Measurements from ENCODE around the gene STKLD1.

The STKLD1 gene

DNA sequence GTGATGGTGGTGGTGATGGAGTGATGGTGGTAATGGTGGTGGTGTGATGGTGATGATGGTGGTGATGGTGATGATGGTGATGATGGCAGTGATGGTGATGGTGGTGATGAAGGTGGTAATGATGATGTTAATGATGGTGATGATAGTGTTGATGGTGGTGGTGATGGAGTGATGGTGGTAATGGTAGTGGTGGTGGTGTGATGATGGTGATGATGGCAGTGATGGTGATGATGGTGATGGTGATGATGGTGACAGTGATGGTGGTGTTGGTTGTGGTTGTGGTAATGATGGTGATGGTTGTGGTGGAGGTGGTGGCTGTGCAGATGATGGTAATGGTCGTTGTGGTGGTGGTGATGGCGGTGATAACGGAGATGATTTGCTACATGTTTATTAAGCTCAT lies 7.3 kb downstream of the STKLD1 start:
- no peaks in the 10 kb centered on the region for H4K20me1 ChIP-seq (ENCODE audit: insufficient read depth, low read length)
- H3K4me2 ChIP-seq (ENCODE audit: low read depth, low read length): no peak overlapping the region

DNA sequence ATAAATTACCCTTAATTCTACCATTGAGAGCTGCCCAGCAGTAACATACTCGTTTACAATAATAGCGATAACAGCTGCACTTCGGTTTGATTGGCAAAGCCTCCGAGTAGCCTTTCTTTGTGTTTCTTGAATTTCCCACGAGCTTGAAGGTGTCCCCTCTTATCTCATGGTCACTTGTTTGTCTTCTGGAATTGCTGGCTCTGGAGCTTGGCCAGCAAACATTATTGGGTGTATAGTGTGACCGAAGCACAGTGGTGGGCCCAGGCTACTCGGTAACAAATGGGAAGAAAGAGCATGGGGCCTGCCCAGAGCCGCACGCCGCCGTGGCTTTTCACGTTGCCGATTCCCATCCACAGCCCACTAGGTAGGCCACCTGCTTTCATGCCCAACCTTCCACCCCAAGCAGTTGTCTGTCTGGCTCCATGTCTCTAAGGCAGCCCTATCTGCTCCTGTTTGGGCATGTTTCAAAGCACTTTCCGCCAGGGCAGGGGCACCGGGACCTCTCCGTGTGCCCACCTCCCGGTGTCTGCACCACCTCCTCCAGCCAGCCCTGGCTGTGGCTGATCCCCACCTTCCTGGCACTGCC lies 8.7 kb downstream of the STKLD1 start:
- peaks cover 56% of the 10 kb centered on the region for H3K27me3 ChIP-seq (replicated peaks; ENCODE audit: insufficient read depth, low read length)
- no peak overlapping the region for H2AFZ ChIP-seq (ENCODE audit: low read length)
- no peaks in the 10 kb centered on the region for H3K4me1 ChIP-seq (ENCODE audit: low read length)
- DNase-seq: no peak
- H3F3A ChIP-seq (ENCODE audit: insufficient read depth, low read length): no peaks in the 10 kb centered on the region
- no peak overlapping the region for H3K4me3 ChIP-seq (ENCODE audit: low read length)
- H3K4me2 ChIP-seq (ENCODE audit: low read depth, low read length): no peak overlapping the region
- no peaks in the 10 kb centered on the region for H3K9me3 ChIP-seq (replicated peaks; ENCODE audit: insufficient read depth, low read length)
- H3K79me2 ChIP-seq (ENCODE audit: low read length): no peaks in the 10 kb centered on the region
- H4K20me1 ChIP-seq (ENCODE audit: insufficient read depth, low read length): no peaks in the 10 kb centered on the region
- no peaks in the 10 kb centered on the region for H3K9me2 ChIP-seq (replicated peaks; ENCODE audit: insufficient read depth, low read length)
- TF ChIP-seq, protein P1, sequence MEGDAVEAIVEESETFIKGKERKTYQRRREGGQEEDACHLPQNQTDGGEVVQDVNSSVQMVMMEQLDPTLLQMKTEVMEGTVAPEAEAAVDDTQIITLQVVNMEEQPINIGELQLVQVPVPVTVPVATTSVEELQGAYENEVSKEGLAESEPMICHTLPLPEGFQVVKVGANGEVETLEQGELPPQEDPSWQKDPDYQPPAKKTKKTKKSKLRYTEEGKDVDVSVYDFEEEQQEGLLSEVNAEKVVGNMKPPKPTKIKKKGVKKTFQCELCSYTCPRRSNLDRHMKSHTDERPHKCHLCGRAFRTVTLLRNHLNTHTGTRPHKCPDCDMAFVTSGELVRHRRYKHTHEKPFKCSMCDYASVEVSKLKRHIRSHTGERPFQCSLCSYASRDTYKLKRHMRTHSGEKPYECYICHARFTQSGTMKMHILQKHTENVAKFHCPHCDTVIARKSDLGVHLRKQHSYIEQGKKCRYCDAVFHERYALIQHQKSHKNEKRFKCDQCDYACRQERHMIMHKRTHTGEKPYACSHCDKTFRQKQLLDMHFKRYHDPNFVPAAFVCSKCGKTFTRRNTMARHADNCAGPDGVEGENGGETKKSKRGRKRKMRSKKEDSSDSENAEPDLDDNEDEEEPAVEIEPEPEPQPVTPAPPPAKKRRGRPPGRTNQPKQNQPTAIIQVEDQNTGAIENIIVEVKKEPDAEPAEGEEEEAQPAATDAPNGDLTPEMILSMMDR (IDR thresholded peaks at IDR 0.05; ENCODE audit: low read length): no peak
- TF ChIP-seq EZH2 (optimal IDR thresholded peaks at IDR 0.05; ENCODE audit: low read depth, low read length) (no peak), EZH2phosphoT487 (IDR thresholded peaks at IDR 0.05; ENCODE audit: low read length) (no peak)
- H3K36me3 ChIP-seq (replicated peaks; ENCODE audit: insufficient read depth, low read length): no peaks in the 10 kb centered on the region
- H3K27ac ChIP-seq (ENCODE audit: low read length): no peak overlapping the region
- H3K9ac ChIP-seq (ENCODE audit: low read length): no peak overlapping the region

More for the DNA sequence above, 7.3 kb downstream of the STKLD1 start:
- H3F3A ChIP-seq (ENCODE audit: insufficient read depth, low read length): no peaks in the 10 kb centered on the region
- no peaks in the 10 kb centered on the region for H3K9me3 ChIP-seq (replicated peaks; ENCODE audit: insufficient read depth, low read length)
- H3K9me2 ChIP-seq (replicated peaks; ENCODE audit: insufficient read depth, low read length): no peaks in the 10 kb centered on the region
- no peaks in the 10 kb centered on the region for H3K4me1 ChIP-seq (ENCODE audit: low read length)
- TF ChIP-seq, protein P1 (IDR thresholded peaks at IDR 0.05; ENCODE audit: low read length): no peak
- no peak for TF ChIP-seq EZH2phosphoT487 (IDR thresholded peaks at IDR 0.05; ENCODE audit: low read length)
- TF ChIP-seq EZH2 (optimal IDR thresholded peaks at IDR 0.05; ENCODE audit: low read depth, low read length): no peak
- no peaks in the 10 kb centered on the region for H3K79me2 ChIP-seq (ENCODE audit: low read length)
- no peak for DNase-seq
- H3K4me3 ChIP-seq (ENCODE audit: low read length): no peak overlapping the region
- no peak overlapping the region for H3K27ac ChIP-seq (ENCODE audit: low read length)
- peaks cover 46% of the 10 kb centered on the region for H3K27me3 ChIP-seq (replicated peaks; ENCODE audit: insufficient read depth, low read length)
- H2AFZ ChIP-seq (ENCODE audit: low read length): no peak overlapping the region
- H3K36me3 ChIP-seq (replicated peaks; ENCODE audit: insufficient read depth, low read length): no peaks in the 10 kb centered on the region
- no peak overlapping the region for H3K9ac ChIP-seq (ENCODE audit: low read length)

DNA sequence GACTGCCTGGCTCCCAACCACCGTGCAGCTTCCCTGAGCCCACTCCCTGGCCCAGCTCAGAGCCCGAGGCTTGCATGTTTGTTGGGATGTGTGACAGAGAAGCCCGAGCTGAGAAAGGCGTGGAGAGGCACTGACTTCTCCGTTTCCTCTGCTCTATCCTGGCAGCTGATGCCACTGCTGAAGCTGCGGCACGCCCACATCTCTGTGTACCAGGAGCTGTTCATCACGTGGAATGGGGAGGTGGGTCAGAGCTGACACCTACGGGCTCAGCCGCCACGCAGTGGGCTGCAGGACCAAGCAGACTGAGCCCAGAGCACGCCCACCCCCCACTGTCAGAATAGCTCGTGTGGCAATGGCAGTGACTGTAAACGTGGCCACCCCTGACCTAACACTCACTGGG lies 9.3 kb downstream of the STKLD1 start:
- Histone ChIP-seq H3K4me2 (ENCODE audit: low read depth, low read length) (no peak overlapping the region), H3K79me2 (ENCODE audit: low read length) (no peaks in the 10 kb centered on the region), H3K9ac (ENCODE audit: low read length) (no peak overlapping the region), H3K27ac (ENCODE audit: low read length) (no peak overlapping the region), H3K36me3 (replicated peaks; ENCODE audit: insufficient read depth, low read length) (no peaks in the 10 kb centered on the region), H3K4me1 (ENCODE audit: low read length) (no peaks in the 10 kb centered on the region), H3F3A (ENCODE audit: insufficient read depth, low read length) (no peaks in the 10 kb centered on the region), H2AFZ (ENCODE audit: low read length) (no peak overlapping the region), H3K9me2 (replicated peaks; ENCODE audit: insufficient read depth, low read length) (no peaks in the 10 kb centered on the region), H3K4me3 (ENCODE audit: low read length) (no peak overlapping the region), H3K9me3 (replicated peaks; ENCODE audit: insufficient read depth, low read length) (no peaks in the 10 kb centered on the region), H4K20me1 (ENCODE audit: insufficient read depth, low read length) (no peaks in the 10 kb centered on the region), H3K27me3 (replicated peaks; ENCODE audit: insufficient read depth, low read length) (peaks cover 63% of the 10 kb centered on the region)
- TF ChIP-seq EZH2 (optimal IDR thresholded peaks at IDR 0.05; ENCODE audit: low read depth, low read length): no peak
- TF ChIP-seq EZH2phosphoT487 (IDR thresholded peaks at IDR 0.05; ENCODE audit: low read length): no peak
- TF ChIP-seq, protein P1 (IDR thresholded peaks at IDR 0.05; ENCODE audit: low read length): no peak
- DNase-seq: no peak

All from MM.1S (cell line).